HEK293 (cell line): ENCODE results near the gene CCDC186.

Experiments
- CTCF ChIP-seq: fragments of 450-650 bp; formaldehyde crosslinking; IDR thresholded peaks from 2 replicates; pipeline ENCODE4 v1.5.1; 2016; ENCODE audit warnings: missing biosample characterization, missing genetic modification characterization
- KLF7 ChIP-seq: fragments of 450-650 bp; formaldehyde crosslinking; IDR thresholded peaks from 2 replicates; pipeline ENCODE4 v1.5.1; 2016; ENCODE audit warnings: missing biosample characterization, missing genetic modification characterization, borderline replicate concordance
- SP2 ChIP-seq: fragments of 450-650 bp; formaldehyde crosslinking; IDR thresholded peaks from 2 replicates; pipeline ENCODE4 v1.5.1; 2016; ENCODE audit warnings: missing biosample characterization, missing genetic modification characterization

GRCh38 chr10:114167985-114168384, 6.0 kb downstream of the CCDC186 start:
- TF ChIP-seq KLF7 (tag by site-specific recombination): no peak
- TF ChIP-seq CTCF (tag by site-specific recombination): no peak
- TF ChIP-seq SP2 (tag by site-specific recombination): no peak
